Lung (tissue), 12 donors: ENCODE measurements around the gene CHD6. TPM values are rescaled to one million over a fixed set of nuclear protein-coding genes. Genes with fewer than 3 reads are reported as not detected.

Source experiments
- ATAC-seq: fragments of 200-7000 bp; cut with Tn5 transposase; one replicate; pipeline ENCODE4 v1.9.1; 2020; ENCODE audit warnings: moderate number of reproducible peaks; ENCODE audit not compliant: insufficient read depth, low FRiP score
- DNase-seq, 3 donors: peaks; one replicate each; pipeline ENCODE4 v3.0.0-alpha.2; 2013 to 2017
- H3K27ac ChIP-seq, 2 donors: one replicate each; pipeline ENCODE4 v1.5.1; 2013; ENCODE audit warnings: mild to moderate bottlenecking in 2 of 2, moderate library complexity in 2 of 2, control low read depth in 1 of 2, inconsistent platforms in 1 of 2, low read depth in 1 of 2, low read length in 1 of 2
- H3K27me3 ChIP-seq, 3 donors: one replicate each; pipeline ENCODE4 v1.5.1; 2013; ENCODE audit warnings: low read length in 2 of 3; ENCODE audit not compliant: control insufficient read depth in 3 of 3, insufficient read depth in 3 of 3
- H3K36me3 ChIP-seq, 4 donors: one replicate each; pipeline ENCODE4 v1.5.1; 2013; ENCODE audit warnings: low read length in 4 of 4, mild to moderate bottlenecking in 1 of 4, moderate library complexity in 1 of 4; ENCODE audit not compliant: control insufficient read depth in 4 of 4, insufficient read depth in 4 of 4
- H3K4me1 ChIP-seq, 5 donors: one replicate each; pipeline ENCODE4 v1.5.1; 2013; ENCODE audit warnings: low read length in 5 of 5, mild to moderate bottlenecking in 2 of 5, moderate library complexity in 1 of 5; ENCODE audit not compliant: control insufficient read depth in 5 of 5, insufficient read depth in 5 of 5
- H3K4me3 ChIP-seq: one replicate; pipeline ENCODE4 v1.5.1; 2013; ENCODE audit warnings: mild to moderate bottlenecking, control low read depth, moderate library complexity
- H3K9ac ChIP-seq, 2 donors: one replicate each; pipeline ENCODE4 v1.5.1; 2013; ENCODE audit warnings: low read length in 2 of 2, control low read depth in 1 of 2; ENCODE audit not compliant: insufficient read depth in 1 of 2
- H3K9me3 ChIP-seq, 4 donors: one replicate each; pipeline ENCODE4 v1.5.1; 2013; ENCODE audit warnings: low read length in 3 of 4, mild to moderate bottlenecking in 1 of 4, moderate library complexity in 1 of 4; ENCODE audit not compliant: control insufficient read depth in 4 of 4, insufficient read depth in 3 of 4
- WGBS, 2 donors: extraction: QIAGEN DNeasy Blood & Tissue Kit; methylation state at CpG; one replicate each; pipeline ENCODE4 v1.1.7; 2013; 5-methylcytosine and 5-hydroxymethylcytosine counted together
- polyA plus RNA-seq, 2 donors: library from polyadenylated mRNA; stranded (reverse); fragments of 200-250 nt; gene quantifications; one replicate each; pipeline ENCODE4 v1.2.1, GENCODE V29; 2013
- total RNA-seq, 2 donors: library from RNA; depleted of rRNA in 1 of 2; stranded (reverse); fragments of >200 nt in 1 of 2; gene quantifications; one replicate each; pipeline ENCODE4 v1.2.1, GENCODE V29; 2014 to 2021
- TF ChIP-seq, protein P1 (sequence below): IDR thresholded peaks from 2 replicates; pipeline ENCODE4 v1.5.1; 2012; ENCODE audit warnings: mild to moderate bottlenecking; ENCODE audit errors: control extremely low read depth, extremely low read depth
- donor health status: control.
- donor health status: control.
- donor health status: Bipolar disorder and iron deficiency.
- donor health status: healthy.
- donor health status: DM: yes; HTN: yes; CAD: no.

The CHD6 gene
- total and polyA plus RNA-seq, 4 donors: 5.0 to 95.3 (median 21.0) TPM

GRCh38 chr20:41358717-41359116 is 259.5 kb downstream of the CHD6 start:
- TF ChIP-seq, protein P1, sequence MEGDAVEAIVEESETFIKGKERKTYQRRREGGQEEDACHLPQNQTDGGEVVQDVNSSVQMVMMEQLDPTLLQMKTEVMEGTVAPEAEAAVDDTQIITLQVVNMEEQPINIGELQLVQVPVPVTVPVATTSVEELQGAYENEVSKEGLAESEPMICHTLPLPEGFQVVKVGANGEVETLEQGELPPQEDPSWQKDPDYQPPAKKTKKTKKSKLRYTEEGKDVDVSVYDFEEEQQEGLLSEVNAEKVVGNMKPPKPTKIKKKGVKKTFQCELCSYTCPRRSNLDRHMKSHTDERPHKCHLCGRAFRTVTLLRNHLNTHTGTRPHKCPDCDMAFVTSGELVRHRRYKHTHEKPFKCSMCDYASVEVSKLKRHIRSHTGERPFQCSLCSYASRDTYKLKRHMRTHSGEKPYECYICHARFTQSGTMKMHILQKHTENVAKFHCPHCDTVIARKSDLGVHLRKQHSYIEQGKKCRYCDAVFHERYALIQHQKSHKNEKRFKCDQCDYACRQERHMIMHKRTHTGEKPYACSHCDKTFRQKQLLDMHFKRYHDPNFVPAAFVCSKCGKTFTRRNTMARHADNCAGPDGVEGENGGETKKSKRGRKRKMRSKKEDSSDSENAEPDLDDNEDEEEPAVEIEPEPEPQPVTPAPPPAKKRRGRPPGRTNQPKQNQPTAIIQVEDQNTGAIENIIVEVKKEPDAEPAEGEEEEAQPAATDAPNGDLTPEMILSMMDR: no peak
- no peak for DNase-seq
- WGBS, 2 donors: 91 to 94% methylated on average over 7 of the region's 7 CpGs
- Histone ChIP-seq H3K27ac (no peak overlapping the region), H3K27me3 (no peaks in the 10 kb centered on the region), H3K4me3 (no peak overlapping the region), H3K9me3 (no peaks in the 10 kb centered on the region), H3K4me1 (peaks cover 0 to 3% (median 0%) of the 10 kb centered on the region in 5 donors), H3K36me3 (peaks cover 0 to 16% (median 0%) of the 10 kb centered on the region in 4 donors), H3K9ac (no peak overlapping the region)
- ATAC-seq: no peak

GRCh38 chr20:41358230-41358629 is 259.9 kb downstream of the CHD6 start:
- Histone ChIP-seq H3K27me3 (no peaks in the 10 kb centered on the region), H3K27ac (no peak overlapping the region), H3K36me3 (peaks cover 0 to 16% (median 0%) of the 10 kb centered on the region in 4 donors), H3K4me3 (no peak overlapping the region), H3K4me1 (peaks cover 0 to 3% (median 0%) of the 10 kb centered on the region in 5 donors), H3K9me3 (no peaks in the 10 kb centered on the region), H3K9ac (no peak overlapping the region)
- DNase-seq (no peak), ATAC-seq (no peak)
- TF ChIP-seq, protein P1: no peak
- 92 to 95% methylated on average over 9 of the region's 9 CpGs for WGBS, 2 donors

- H3K27ac ChIP-seq: no peak overlapping the region
- H3K9me3 ChIP-seq: no peaks in the 10 kb centered on the region
- no peak overlapping the region for H3K9ac ChIP-seq
- TF ChIP-seq, protein P1: no peak
- no peak overlapping the region for H3K4me3 ChIP-seq
- WGBS, 2 donors: 93 to 95% methylated on average over 11 of the region's 11 CpGs
- DNase-seq: no peak
- no peaks in the 10 kb centered on the region for H3K27me3 ChIP-seq
- ATAC-seq: no peak
- peaks cover 0 to 16% (median 0%) of the 10 kb centered on the region in 4 donors for H3K36me3 ChIP-seq
- peaks cover 0 to 3% (median 0%) of the 10 kb centered on the region in 5 donors for H3K4me1 ChIP-seq
Observed at GRCh38 chr20:41357424-41358163, 260.6 kb downstream of the CHD6 start.
